Fibroblast of lung (primary cell): Measurements from ENCODE around the gene SH3GL3. TPM values are rescaled to one million over a fixed set of nuclear protein-coding genes. Genes with fewer than 3 reads are reported as not detected.

Source experiments
- DNase-seq, 2 donors: peaks; one replicate each; pipeline versions ENCODE4 v3.0.0 to v3.0.0-alpha.2; 2010; ENCODE audit warnings: low read depth in 2 of 2
- H2AFZ ChIP-seq: 2 replicates; pipeline ENCODE4 v1.5.1; 2012; ENCODE audit warnings: low read length, control low read depth, inconsistent platforms
- H3K27ac ChIP-seq: 2 replicates; pipeline ENCODE4 v1.5.1; 2011; ENCODE audit warnings: low read length, control low read depth; ENCODE audit not compliant: insufficient read depth
- H3K27me3 ChIP-seq: 2 replicates; pipeline ENCODE4 v1.5.1; 2011; ENCODE audit warnings: mild to moderate bottlenecking, low read length; ENCODE audit not compliant: control insufficient read depth, insufficient read depth
- H3K36me3 ChIP-seq: 2 replicates; pipeline ENCODE4 v1.5.1; 2011; ENCODE audit warnings: low read length; ENCODE audit not compliant: control insufficient read depth, insufficient read depth
- H3K4me1 ChIP-seq: 2 replicates; pipeline ENCODE4 v1.5.1; 2011; ENCODE audit warnings: low read length; ENCODE audit not compliant: control insufficient read depth, insufficient read depth; ENCODE audit errors: extremely low read depth
- H3K4me2 ChIP-seq: 2 replicates; pipeline ENCODE4 v1.5.1; 2011; ENCODE audit warnings: low read length, control low read depth; ENCODE audit not compliant: insufficient read depth; ENCODE audit errors: extremely low read depth
- H3K4me3 ChIP-seq, 4 experiments: fragments of 200-600 bp in 1 of 4; sonication (generic) in 1 of 4; replicated peaks in 1 of 4; 2 replicates each; pipeline ENCODE4 v1.5.1; 2011 to 2016; ENCODE audit warnings: low read length in 4 of 4, low read depth in 3 of 4, mild to moderate bottlenecking in 3 of 4, control low read depth in 2 of 4, inconsistent platforms in 1 of 4, mixed read lengths in 1 of 4; ENCODE audit not compliant: insufficient read depth in 1 of 4; ENCODE audit errors: control extremely low read depth in 1 of 4
- H3K79me2 ChIP-seq: 2 replicates; pipeline ENCODE4 v1.5.1; 2012; ENCODE audit warnings: mild to moderate bottlenecking, low read length, inconsistent platforms; ENCODE audit not compliant: control insufficient read depth, insufficient read depth
- H3K9ac ChIP-seq: 2 replicates; pipeline ENCODE4 v1.5.1; 2011; ENCODE audit warnings: mild to moderate bottlenecking, low read length, control low read depth; ENCODE audit not compliant: insufficient read depth
- H3K9me3 ChIP-seq: 2 replicates; pipeline ENCODE4 v1.5.1; 2012; ENCODE audit warnings: low read depth, low read length; ENCODE audit not compliant: control insufficient read depth, insufficient read depth
- H4K20me1 ChIP-seq: 2 replicates; pipeline ENCODE4 v1.5.1; 2011; ENCODE audit warnings: low read length; ENCODE audit not compliant: control insufficient read depth, insufficient read depth; ENCODE audit errors: extremely low read depth
- EZH2 ChIP-seq: IDR thresholded peaks from 2 replicates; pipeline ENCODE4 v1.5.1; 2012; ENCODE audit warnings: low read length, control low read depth, mild to moderate bottlenecking; ENCODE audit errors: missing control alignments
- polyA plus RNA-seq, 2 donors: library from polyadenylated mRNA; depleted of rRNA in 1 of 2; stranded (reverse) in 1 of 2; unstranded in 1 of 2; fragments of >200 nt; gene quantifications; 2 replicates each; pipeline ENCODE4 v1.2.1, GENCODE V29; 2011 to 2012; ENCODE audit warnings: missing spikeins in 1 of 2
- total RNA-seq: library from RNA; depleted of rRNA; stranded (reverse); fragments of >200 nt; gene quantifications from 2 replicates; pipeline ENCODE4 v1.2.1, GENCODE V29; 2014
- TF ChIP-seq, protein P1 (sequence below), 2 donors: IDR thresholded peaks in 1 of 2; conservative IDR thresholded peaks in 1 of 2; 1 replicate in 1 of 2; 2 replicates in 1 of 2; pipeline ENCODE4 v1.5.1; 2011 to 2012; ENCODE audit warnings: low read length in 2 of 2, control low read depth in 1 of 2, inconsistent platforms in 1 of 2, low read depth in 1 of 2, mild to moderate bottlenecking in 1 of 2

The SH3GL3 gene
- total and polyA plus RNA-seq, 2 donors (not counting 1 experiment from before 2014, with no cell fraction given) = under 0.01 to 0.05 TPM

DNA sequence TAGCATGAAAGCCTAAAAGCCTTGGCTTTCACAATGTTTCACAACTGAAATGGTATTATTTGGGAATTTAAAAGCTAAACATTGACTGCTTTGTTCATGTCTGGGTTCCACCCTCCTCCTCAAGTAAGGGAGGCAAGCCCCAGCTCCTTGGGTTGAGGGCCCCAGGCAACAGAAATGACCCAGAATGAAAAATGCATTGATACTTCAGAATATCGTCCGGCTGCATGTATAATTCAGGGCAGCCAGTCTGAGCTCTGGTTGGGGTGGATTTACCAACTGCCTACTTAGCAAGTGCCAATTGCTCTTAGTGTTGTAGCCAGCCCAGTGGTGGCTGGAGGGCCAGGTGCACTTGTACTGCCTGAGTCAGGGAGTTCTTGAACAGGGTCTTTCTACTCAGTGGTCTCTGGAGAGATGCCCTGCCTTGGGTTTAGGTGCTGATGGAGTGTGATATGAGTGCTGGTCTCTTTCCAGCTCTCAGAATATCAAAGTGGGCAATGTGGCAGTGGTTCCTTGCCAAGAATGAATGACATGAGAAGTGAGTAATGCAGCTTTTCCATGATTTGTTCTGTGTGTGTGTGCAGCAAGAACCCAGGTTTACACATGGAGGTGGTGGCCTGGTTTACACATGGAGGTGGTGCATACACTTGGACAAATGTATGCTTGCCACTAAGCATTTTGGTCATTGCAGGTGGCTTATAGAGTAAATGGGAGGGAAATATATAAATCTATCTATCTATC lies 165.9 kb downstream of the SH3GL3 start:
- Histone ChIP-seq H3K36me3 (no peaks in the 10 kb centered on the region), H3K4me1 (no peaks in the 10 kb centered on the region), H3K4me3 (no peak overlapping the region), H4K20me1 (no peaks in the 10 kb centered on the region), H3K27ac (no peak overlapping the region), H3K79me2 (no peaks in the 10 kb centered on the region), H3K4me2 (no peak overlapping the region), H3K9ac (no peak overlapping the region), H3K9me3 (no peaks in the 10 kb centered on the region), H3K27me3 (no peaks in the 10 kb centered on the region), H2AFZ (no peak overlapping the region)
- DNase-seq = no peak
- TF ChIP-seq, protein P1, sequence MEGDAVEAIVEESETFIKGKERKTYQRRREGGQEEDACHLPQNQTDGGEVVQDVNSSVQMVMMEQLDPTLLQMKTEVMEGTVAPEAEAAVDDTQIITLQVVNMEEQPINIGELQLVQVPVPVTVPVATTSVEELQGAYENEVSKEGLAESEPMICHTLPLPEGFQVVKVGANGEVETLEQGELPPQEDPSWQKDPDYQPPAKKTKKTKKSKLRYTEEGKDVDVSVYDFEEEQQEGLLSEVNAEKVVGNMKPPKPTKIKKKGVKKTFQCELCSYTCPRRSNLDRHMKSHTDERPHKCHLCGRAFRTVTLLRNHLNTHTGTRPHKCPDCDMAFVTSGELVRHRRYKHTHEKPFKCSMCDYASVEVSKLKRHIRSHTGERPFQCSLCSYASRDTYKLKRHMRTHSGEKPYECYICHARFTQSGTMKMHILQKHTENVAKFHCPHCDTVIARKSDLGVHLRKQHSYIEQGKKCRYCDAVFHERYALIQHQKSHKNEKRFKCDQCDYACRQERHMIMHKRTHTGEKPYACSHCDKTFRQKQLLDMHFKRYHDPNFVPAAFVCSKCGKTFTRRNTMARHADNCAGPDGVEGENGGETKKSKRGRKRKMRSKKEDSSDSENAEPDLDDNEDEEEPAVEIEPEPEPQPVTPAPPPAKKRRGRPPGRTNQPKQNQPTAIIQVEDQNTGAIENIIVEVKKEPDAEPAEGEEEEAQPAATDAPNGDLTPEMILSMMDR (conservative IDR thresholded peaks at IDR 0.05 in 1 of 2, IDR thresholded peaks at IDR 0.05 in 1 of 2; ENCODE audit: low read depth in 1 of 2, low read length in 2 of 2) = no peak
- no peak for TF ChIP-seq EZH2

DNA sequence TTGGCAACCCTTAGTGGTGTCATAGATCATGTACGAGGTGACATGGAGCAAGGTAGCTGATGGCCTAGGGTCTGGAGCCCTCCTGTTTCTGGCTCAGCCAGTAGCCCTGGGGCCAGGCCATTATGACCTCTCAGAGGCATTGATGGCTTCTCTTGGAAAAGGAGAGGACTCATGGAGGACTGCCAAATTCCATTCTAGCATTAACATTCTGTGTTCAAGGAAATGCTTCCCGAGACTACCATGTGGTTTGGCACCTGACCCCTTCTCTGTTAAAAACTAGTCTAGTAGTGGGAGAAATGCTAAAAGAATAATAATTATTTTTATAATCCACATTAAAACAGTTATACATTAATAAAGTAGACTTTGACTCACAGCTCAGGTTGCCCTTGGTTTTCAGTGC lies 166.6 kb downstream of the SH3GL3 start:
- H2AFZ ChIP-seq = no peak overlapping the region
- no peaks in the 10 kb centered on the region for H4K20me1 ChIP-seq
- peak; percentile 4 to 53 for DNase-seq
- H3K4me3 ChIP-seq = no peak overlapping the region
- no peaks in the 10 kb centered on the region for H3K9me3 ChIP-seq
- no peak for TF ChIP-seq EZH2
- TF ChIP-seq, protein P1 (conservative IDR thresholded peaks at IDR 0.05 in 1 of 2, IDR thresholded peaks at IDR 0.05 in 1 of 2; ENCODE audit: low read depth in 1 of 2, low read length in 2 of 2) = no peak
- H3K27ac ChIP-seq = no peak overlapping the region
- H3K79me2 ChIP-seq = no peaks in the 10 kb centered on the region
- no peaks in the 10 kb centered on the region for H3K36me3 ChIP-seq
- no peaks in the 10 kb centered on the region for H3K27me3 ChIP-seq
- no peaks in the 10 kb centered on the region for H3K4me1 ChIP-seq
- H3K4me2 ChIP-seq = no peak overlapping the region
- no peak overlapping the region for H3K9ac ChIP-seq

DNA sequence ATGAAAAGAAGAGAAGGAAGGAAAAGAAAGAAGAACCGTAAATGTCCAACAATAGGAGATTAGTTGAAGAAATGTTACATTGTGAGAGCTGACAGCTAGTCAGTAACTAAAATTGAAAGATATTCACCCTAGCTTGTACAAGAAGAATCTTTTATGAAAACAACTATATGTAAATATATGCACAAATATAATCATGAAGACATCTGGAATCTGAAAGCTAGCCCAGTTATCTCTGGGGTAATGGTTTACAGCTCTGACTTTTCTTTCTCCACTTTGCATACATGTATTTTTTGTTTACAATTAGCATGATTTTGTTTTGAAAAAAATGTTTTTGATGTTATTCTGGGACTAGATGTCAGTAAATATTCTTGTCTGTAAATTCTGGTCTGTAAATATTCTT lies 169.7 kb downstream of the SH3GL3 start:
- Histone ChIP-seq H3K9me3 (no peaks in the 10 kb centered on the region), H3K9ac (no peak overlapping the region), H2AFZ (no peak overlapping the region), H3K36me3 (no peaks in the 10 kb centered on the region), H3K4me3 (no peak overlapping the region), H3K79me2 (no peaks in the 10 kb centered on the region), H3K27ac (no peak overlapping the region), H3K27me3 (no peaks in the 10 kb centered on the region), H3K4me1 (no peaks in the 10 kb centered on the region), H4K20me1 (no peaks in the 10 kb centered on the region), H3K4me2 (no peak overlapping the region)
- no peak for DNase-seq
- TF ChIP-seq, protein P1 (conservative IDR thresholded peaks at IDR 0.05 in 1 of 2, IDR thresholded peaks at IDR 0.05 in 1 of 2; ENCODE audit: low read depth in 1 of 2, low read length in 2 of 2) = no peak
- TF ChIP-seq EZH2 = no peak
